B cell (primary cell): ENCODE measurements around the gene ABCB6.

Source experiments
- EZH2 ChIP-seq: IDR thresholded peaks from 2 replicates; pipeline ENCODE4 v1.6.1; 2012; ENCODE audit warnings: borderline replicate concordance, low read depth, mild to moderate bottlenecking, moderate library complexity, low read length; ENCODE audit not compliant: insufficient read depth, poor library complexity, severe bottlenecking
- TF ChIP-seq, protein P1 (sequence below): fragments of 200-600 bp; IDR thresholded peaks from one replicate; pipeline ENCODE4 v1.8.0; 2022; ENCODE audit warnings: antibody characterized with exemption, mild to moderate bottlenecking

DNA sequence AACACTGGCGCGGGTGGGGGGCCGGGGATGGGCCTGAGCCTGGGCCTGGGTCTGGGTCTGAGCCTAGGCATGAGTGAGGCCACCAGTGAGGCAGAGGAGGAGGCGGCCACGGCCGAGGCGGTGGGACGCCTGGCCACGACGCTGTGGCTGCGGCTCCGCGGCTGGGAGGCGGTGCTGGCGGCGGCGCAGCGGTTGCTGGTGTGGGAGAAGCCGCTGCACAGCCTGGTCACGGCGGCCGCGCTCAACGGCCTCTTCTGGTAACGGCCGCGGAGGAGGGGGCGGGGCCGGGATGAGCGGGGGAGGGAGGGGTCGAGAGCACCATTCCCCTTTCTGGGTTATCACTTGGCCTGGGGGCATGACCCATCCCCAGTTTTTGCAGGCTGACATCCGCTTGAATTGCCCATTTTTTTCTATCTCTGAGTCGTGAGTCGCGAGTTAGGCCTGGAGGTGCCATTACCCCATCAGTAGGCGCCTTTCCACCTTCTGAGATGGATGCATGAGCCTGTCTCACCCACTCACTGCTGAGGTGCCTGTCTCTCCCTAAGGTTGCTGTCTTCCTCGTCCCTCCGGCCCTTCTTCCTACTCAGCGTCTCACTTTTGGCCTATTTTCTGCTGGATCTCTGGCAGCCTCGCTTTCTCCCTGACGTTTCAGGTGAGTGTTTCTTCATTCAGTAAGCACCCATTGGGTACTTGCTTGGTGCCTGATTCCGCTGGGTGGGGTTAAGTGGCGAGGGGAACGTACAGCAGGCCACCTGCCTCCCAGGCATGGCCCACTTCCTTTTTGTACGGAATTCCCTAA is 40.2 kb downstream of the ABCB6 start:
- TF ChIP-seq, protein P1, sequence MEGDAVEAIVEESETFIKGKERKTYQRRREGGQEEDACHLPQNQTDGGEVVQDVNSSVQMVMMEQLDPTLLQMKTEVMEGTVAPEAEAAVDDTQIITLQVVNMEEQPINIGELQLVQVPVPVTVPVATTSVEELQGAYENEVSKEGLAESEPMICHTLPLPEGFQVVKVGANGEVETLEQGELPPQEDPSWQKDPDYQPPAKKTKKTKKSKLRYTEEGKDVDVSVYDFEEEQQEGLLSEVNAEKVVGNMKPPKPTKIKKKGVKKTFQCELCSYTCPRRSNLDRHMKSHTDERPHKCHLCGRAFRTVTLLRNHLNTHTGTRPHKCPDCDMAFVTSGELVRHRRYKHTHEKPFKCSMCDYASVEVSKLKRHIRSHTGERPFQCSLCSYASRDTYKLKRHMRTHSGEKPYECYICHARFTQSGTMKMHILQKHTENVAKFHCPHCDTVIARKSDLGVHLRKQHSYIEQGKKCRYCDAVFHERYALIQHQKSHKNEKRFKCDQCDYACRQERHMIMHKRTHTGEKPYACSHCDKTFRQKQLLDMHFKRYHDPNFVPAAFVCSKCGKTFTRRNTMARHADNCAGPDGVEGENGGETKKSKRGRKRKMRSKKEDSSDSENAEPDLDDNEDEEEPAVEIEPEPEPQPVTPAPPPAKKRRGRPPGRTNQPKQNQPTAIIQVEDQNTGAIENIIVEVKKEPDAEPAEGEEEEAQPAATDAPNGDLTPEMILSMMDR: peak; percentile 15
- no peak for TF ChIP-seq EZH2
